ENCODE results near the gene GPA33.

Gene GPA33

GRCh38 chr1:167116174-167116573 lies 26.0 kb upstream of the GPA33 start:
- DNase-seq: no peak

DNA sequence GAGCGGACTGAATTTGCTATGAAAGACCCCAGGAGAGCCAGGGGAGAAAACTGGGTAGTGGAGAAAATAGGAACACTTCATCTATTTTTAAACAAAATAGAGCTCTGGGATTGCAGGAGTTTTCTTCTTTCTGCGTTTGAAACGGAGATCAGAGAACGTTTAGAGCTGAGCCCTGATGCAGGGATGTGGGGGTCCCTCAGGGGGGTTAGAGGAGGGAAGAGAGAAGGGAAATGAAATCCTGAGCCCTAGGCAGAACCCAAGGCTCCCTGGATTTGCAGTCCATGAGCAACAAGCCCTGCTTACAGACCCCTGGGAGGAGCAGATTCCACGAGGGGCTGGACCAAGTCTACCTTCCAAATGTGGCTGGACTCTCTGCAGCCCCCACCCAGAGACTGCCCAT lies 25.5 kb upstream of the GPA33 start:
- DNase-seq: no peak

GRCh38 chr1:167114725-167115124 lies 24.5 kb upstream of the GPA33 start:
- no peak for DNase-seq

DNA sequence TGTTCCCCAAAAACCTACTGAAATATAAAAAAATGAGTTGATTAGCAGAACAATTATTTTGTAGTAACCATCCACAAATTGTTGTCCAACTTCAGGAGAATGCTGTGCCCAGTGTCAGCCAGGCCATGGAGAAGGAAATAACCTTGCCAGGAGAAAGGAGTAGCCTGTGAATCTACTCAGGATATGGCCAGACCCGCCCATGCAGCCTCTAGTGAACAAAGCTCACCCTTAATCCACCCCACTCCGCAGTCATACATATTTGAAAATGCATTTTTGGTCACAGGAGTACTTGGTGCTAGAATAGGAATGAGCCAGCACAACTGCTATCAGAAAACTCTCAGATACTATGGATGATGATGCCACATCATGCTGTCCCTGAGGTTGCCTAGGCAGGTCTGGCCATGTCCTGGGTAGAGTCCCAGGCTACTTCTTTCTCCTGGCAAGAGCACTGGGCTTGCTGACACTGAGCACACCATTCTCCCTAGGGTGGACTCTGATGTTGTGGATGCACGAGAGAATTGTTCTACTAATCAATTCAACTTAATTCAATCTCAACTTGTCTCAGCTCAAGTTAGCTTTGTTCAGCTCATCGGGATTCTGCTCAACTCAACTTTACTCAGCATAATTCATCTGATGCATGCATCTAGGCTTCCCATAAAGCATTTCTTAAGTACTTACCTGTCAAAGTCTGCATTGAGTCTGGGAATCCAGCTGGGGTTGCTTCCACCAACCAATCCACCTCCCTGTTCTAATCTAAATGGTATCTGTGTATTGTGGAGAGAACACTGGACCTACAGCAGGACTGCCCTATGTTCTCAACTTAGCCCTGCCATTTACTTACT lies 21.9 kb upstream of the GPA33 start:
- DNase-seq: no peak

DNA sequence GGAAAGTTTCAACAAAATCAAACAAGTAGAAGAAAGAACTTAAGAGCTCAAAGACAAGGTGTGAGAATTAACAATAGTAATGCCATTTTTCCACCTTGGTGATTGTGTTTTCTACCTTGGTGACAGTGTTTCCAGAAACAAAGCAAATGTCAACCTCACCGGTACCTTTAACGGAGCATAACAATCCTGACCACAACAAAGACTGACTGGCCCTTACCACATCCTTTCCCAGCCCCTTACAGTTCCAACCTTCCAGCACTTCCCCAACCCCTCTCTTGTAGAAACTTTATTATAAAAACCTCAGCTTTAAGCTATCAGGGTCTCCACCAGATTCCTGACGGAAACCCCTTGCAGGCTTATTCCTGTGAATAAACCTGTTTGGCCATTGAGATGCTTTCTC lies 20.4 kb upstream of the GPA33 start:
- no peak for DNase-seq

DNA sequence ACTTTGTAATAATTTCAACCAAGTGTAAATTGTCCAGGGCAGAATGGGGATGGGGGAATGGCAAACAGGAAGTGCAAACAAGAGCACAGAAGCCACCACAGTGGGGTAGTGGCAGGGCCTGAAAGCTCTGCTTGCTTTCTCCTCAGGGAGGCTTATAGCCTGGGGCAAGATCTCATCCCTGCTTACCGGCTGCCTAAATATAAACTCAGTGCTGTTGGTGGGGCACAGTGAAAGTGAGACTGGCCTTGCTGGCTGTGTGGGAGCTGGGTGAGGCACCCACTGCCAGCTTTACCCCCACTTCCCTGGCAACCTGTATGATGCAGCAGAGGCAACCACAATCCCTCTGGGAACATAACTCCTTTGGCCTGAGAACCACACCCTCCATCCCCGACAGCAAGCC lies 18.9 kb upstream of the GPA33 start:
- no peak for DNase-seq

DNA sequence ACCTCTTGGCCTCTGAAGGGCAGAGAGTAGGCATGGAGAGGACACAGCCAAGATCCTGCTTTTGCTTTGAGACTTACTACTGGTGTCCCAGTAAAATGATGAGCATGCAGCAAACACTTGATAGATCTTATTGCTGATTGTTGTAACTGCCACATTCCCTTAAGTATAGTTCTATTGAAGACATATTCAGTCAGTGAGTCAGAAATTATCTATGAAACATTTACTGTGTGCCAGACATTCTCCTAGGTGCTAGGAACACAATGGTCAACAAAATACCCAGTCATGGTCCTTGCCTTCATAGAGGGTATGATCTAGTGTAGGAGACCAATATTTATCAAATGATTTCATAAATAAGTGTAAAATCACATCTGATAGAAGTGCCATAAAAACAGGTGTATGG lies 17.3 kb upstream of the GPA33 start:
- DNase-seq: no peak

DNA sequence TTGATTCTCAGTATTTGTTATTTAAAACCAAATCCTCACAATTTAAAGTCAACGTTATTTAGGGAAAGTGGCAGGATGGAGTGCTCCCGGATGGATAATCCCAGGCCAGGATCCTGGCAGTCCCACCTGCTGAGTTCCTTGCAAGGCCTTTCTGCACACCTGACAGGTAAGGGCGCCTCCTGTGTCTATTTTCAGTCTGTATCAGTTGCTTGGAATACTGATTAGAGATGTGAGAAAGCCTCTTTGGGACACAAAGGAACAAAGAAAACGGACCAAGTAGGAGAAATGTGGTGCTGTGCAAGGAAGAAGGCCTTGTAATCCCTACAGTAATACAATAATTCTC lies 15.9 kb upstream of the GPA33 start:
- DNase-seq: no peak

DNA sequence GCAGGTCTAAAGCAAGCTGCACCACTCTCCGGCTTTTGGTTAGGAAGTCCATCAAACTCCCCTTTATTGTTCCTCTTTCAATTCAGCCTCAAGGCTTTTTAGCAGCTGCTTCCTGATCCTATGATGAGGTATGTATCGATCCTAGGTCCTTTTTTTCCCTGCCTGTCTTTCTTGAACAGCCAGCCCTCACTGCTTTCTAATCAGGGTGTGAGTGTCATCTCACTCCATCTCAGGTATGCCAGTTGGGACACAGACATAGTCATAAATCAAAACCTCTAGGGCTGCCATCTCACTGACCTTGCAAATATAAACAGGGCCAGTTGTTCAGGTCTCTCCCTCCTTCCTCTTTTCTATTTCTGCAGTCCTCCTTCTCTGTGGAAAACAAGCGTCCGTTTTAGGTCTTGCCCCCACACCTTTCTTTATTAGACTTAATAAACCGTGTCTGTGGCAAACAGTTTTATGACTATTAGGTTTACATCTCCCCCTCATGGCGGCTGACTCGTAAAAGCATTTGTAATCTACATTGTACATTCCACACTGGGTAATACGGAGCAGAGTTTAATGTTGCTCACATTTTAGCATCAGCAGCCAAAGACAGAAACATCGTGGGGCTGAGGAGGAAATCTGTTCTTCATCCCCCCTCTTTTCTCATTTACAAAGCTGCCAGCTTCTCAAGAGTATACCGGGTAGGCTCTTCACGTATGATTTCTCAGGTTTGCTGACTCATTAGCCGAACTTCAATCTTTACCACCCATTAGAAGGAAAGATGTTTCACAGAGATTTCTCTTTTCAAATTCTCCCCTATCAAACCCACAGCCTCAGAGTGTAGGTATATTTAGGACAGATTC lies 15.3 kb upstream of the GPA33 start:
- DNase-seq: no peak

DNA sequence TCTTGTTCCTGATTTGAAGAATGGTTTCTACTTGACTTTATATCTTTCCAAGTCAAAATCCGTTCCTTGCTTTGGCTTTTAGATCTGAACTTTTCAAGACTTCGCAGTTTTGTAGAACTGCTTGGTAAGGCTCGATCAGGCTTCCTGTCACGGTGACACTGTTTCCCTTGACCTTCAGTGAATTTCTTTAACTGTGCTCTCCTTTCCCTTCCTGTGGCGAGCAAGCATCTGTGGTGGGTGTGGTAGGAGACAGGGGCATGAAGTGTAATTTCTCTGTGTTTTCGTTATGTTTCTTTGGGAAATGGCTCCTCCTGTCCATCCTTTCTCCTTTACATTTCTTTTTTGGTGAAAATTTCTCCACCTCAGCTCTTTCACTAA lies 14.1 kb upstream of the GPA33 start:
- DNase-seq: no peak

GRCh38 chr1:167102906-167103573 lies 12.9 kb upstream of the GPA33 start:
- no peak for DNase-seq

GRCh38 chr1:167101754-167102153 lies 11.6 kb upstream of the GPA33 start:
- DNase-seq: no peak

DNA sequence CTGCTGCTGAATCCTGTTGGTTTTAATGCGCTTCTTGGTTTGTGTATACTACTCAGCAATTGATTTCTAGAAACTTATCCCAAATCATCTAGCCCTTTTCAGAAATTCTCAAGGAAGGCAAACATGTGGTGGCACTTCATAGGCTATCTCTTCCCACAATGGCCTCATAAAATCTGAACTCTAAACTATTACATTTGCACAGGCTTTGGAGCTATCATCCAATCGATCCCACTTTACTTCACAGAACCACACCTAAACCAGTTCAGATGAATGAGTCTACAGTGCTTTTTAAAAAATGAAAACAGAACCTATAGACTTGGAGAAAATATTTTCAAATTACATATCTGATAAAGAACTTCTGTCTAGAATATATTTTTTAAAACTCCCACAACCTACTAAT lies 10.6 kb upstream of the GPA33 start:
- no peak for DNase-seq

- no peak for DNase-seq
These were observed 9.7 kb upstream of the GPA33 start for GRCh38 chr1:167099851-167100250.

- no peak for DNase-seq
These were observed 5.2 kb upstream of the GPA33 start for GRCh38 chr1:167095368-167095767.

DNA sequence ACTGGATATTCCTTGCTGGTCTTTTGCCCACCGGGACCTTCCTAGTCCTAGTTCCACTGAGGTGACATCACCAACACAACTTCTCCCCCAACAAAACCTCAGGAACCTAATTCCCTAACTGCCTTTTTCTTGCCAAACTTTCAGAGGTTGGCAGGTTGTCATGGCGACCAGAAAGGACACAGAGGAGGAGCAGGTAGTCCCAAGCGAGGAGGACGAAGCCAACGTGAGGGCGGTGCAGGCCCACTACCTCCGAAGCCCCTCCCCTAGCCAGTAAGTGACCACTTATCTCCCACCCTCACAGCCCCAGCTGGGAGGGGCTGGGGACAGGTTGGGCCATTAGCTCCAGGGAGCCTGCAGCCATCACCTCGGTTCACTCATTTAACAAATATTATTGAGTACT lies 4.5 kb upstream of the GPA33 start:
- DNase-seq: no peak

DNA sequence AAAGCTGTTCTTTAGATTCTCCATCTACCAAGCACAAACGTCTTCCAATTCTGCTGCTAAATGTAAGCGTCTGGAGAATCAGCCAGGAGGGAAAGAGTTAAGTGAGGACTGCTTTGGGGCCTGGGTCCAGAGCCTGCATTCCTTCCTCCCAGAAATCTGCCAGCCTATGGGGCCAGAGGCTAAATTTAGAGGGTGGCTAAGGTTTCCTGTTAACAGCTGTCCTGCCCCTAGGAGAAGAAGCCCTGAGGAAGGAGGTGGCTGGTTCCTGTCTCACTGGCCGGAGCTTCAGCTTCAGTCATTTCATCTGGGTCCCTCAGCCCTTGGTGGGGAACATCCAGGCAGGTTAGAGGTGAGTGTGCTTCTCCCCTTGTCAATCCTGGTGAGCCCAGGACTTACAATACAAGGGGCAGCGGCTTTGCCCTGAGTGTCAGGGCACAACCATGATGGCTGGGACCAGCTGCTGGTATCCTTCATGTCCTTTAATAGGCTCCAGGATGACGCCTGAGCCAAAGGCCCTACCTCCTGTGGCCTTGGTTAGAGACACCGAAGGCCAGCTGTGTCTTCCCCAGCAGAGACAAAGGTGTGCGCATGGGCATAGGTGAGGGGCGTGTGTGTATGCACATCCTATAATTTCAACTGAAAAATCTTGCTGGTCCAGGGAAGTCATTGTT lies 3.8 kb upstream of the GPA33 start, which contains the start of gene STYXL2:
Gene STYXL2, plus strand, starts transcription at position 230 of the 671 bp plus-strand sequence. CDS start 775 bp downstream, outside the sequence.
- no peak for DNase-seq

DNA sequence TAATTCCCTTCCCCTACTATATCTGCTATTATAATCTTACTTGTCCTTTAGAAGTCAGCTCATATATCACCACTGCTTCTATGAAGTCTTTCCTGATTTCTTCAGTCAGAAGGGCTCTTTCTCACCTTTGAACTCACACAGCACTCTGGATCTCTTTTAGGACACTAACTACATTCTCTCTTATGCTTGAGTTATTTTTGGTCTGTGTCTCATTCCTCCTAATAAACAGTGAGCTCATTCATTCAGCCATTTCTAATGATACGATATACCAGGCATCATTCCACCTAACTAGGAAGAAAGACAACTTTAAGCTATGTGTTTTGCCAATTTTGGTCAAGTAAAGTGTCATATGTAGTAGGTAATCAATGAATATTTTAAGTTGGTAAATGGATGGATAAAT lies 2.5 kb upstream of the GPA33 start:
- no peak for DNase-seq

- DNase-seq: no peak
These were observed 251 bp downstream of the GPA33 start for GRCh38 chr1:167089939-167090313.

- no peak for DNase-seq
These were observed 1.3 kb downstream of the GPA33 start for GRCh38 chr1:167088746-167089417.

- DNase-seq: no peak
These were observed 3.4 kb downstream of the GPA33 start for GRCh38 chr1:167086768-167087167.

- DNase-seq: no peak
These were observed 4.1 kb downstream of the GPA33 start for GRCh38 chr1:167086033-167086432.

DNA sequence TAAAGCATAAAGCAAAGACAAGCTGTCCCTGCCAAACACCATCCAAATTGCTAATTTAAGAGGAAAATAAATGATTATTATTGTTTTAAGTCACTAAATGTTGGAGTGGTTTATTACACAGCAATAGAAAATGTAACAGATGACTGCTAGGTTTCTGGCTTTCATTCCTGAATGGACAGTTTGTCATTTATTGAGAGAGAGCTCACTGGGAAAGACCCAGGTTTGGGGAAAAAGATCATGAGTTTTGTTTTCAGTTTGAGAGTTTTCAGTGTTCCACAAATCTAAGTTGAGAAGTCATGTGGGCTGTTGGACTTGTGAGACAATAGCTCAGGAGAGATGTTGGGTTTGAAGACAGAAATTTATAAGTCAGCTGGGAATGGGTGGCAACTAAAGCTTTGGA lies 5.4 kb downstream of the GPA33 start:
- DNase-seq: no peak

Measured in NCI-H446 treated with DMSO at 0.1 percent for 48 hours (cell line).